Rectal smooth muscle tissue (tissue), 1 donor: ENCODE data around the gene EXOC4.

ENCODE experiments used
- H3K27ac ChIP-seq: one replicate; pipeline ENCODE4 v1.7.0; 2013; ENCODE audit warnings: low read depth, low read length, inconsistent platforms
- H3K27me3 ChIP-seq: one replicate; pipeline ENCODE4 v1.7.0; 2013; ENCODE audit warnings: low read length; ENCODE audit not compliant: control insufficient read depth, insufficient read depth
- H3K36me3 ChIP-seq: one replicate; pipeline ENCODE4 v1.7.0; 2013; ENCODE audit warnings: low read length; ENCODE audit not compliant: control insufficient read depth, insufficient read depth
- H3K4me1 ChIP-seq: one replicate; pipeline ENCODE4 v1.7.0; 2013; ENCODE audit warnings: low read length; ENCODE audit not compliant: control insufficient read depth, insufficient read depth
- H3K4me3 ChIP-seq: one replicate; pipeline ENCODE4 v1.7.0; 2013; ENCODE audit warnings: low read length
- H3K9ac ChIP-seq: one replicate; pipeline ENCODE4 v1.7.0; 2013; ENCODE audit warnings: low read length

Gene EXOC4

DNA sequence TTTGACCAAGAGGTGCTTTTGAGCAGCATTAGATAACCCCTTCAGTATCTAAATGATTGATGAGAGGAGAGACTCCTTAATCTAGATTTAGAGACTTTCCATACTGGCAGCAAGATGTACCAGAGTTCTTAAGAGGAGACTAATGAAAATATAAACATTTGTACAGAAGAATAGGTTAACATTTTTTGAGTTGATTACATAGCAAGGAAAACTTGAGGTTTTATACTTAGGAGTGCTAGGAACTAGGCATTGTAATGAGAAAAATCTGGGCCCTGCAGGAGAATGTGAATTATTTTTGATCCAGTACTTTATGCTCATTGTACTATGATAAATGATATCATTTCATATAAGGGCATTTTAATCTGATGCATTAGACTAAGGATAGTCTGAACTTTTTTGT, 261.7 kb downstream of the EXOC4 start:
- Histone ChIP-seq H3K9ac (no peak overlapping the region), H3K27ac (no peak overlapping the region), H3K27me3 (no peaks in the 10 kb centered on the region), H3K4me3 (no peak overlapping the region), H3K4me1 (no peaks in the 10 kb centered on the region), H3K36me3 (peaks cover 2% of the 10 kb centered on the region)

DNA sequence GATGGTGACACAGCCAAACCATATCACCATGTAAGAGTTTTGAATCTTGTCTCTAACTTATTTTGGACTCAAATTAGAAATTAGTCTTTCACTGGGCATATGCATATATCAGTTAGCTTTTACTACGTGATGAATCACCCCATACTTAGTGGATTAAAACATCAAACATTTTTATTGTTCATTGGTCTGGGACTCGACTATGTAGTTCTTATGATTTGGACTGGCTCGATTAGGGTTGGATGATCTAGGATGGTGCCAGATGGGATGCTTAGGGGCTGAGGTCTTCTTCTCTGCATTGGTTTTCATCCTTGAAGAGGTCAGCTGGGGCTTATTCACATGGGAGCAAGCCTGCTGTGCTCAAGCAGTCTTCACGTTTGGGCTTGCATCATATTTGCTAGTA, 264.9 kb downstream of the EXOC4 start:
- Histone ChIP-seq H3K27me3 (no peaks in the 10 kb centered on the region), H3K9ac (no peak overlapping the region), H3K4me3 (no peak overlapping the region), H3K4me1 (no peaks in the 10 kb centered on the region), H3K36me3 (peaks cover 2% of the 10 kb centered on the region), H3K27ac (no peak overlapping the region)

DNA sequence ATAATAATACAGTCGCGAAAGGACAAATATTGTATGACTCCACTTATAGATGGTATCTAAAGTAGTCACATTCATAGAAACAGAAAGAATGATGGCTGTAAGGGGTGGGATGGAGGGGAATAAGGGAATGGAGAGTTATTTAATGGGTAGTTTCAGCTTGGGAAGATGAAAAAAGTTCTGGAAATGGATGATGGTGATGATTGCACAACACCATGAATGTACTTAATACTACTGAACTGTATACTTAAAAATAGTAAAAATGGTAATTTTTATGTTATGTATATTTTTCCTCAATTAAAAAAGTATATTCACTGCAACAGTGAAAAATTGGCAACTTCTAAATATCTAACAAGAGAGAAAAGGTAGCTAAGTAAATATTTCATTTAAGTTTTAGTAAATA, 265.8 kb downstream of the EXOC4 start:
- H3K27me3 ChIP-seq, result no peaks in the 10 kb centered on the region
- no peak overlapping the region for H3K27ac ChIP-seq
- no peaks in the 10 kb centered on the region for H3K4me1 ChIP-seq
- no peak overlapping the region for H3K9ac ChIP-seq
- no peak overlapping the region for H3K4me3 ChIP-seq
- H3K36me3 ChIP-seq, result peaks cover 2% of the 10 kb centered on the region

DNA sequence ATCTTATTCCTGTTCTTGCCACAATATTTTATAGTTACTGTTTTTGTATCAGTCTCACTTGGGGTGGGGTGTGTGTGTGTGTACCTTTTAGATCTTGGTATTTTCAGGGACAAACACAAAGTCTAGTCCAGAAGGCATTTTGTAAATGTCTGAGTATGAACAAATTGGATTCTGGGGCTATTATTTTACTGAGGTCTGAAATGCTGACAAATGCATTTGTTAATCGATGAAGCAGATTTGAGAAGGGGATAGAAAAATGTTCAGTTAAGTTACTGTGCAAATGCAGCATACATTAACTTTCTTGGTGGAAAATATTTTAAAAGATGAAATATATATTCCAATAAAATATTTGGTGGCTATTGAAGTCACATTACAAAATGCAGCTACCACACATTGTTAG, 267.4 kb downstream of the EXOC4 start:
- Histone ChIP-seq H3K27me3 (no peaks in the 10 kb centered on the region), H3K4me1 (no peaks in the 10 kb centered on the region), H3K27ac (no peak overlapping the region), H3K36me3 (peaks cover 2% of the 10 kb centered on the region), H3K9ac (no peak overlapping the region), H3K4me3 (no peak overlapping the region)

DNA sequence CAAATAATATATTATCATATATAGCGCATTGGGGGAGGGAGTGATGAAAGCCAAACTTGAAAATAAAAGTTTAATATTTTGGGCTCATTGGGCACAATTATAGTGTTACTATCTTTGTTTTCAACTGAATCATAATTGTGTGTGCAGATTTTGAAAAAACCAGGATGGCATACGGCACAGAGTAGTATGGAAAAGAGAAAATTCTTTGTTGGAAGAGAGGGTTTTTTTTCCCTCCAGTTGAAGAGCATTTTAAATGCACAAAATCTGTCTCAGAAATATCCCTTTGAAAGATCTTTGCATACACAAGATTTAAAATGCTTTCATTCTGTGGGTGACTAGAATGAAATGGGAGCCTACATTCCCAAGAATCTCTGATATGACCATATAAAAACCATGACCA, 269.6 kb downstream of the EXOC4 start:
- Histone ChIP-seq H3K36me3 (no peaks in the 10 kb centered on the region), H3K4me3 (no peak overlapping the region), H3K4me1 (no peaks in the 10 kb centered on the region), H3K9ac (no peak overlapping the region), H3K27ac (no peak overlapping the region), H3K27me3 (no peaks in the 10 kb centered on the region)

DNA sequence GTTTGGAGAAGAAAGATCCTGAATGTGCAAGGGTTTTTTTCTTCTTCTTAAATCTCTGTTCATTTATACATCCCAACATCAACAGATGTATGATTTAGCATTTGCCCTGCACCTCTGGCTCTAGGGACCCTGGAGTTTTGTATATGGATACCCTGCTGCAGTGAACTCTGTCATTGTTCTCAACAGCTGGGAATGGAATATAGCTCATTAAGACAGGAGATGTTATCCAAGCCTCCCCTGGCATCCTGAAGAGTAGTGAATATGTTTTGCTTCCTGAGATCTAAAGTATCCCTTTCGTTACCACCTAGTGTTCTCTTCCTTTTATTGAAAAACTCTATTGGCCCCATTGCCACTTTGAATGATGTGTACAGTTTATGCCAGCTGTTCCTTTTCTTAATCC, 275.9 kb downstream of the EXOC4 start:
- Histone ChIP-seq H3K9ac (no peak overlapping the region), H3K27ac (no peak overlapping the region)

DNA sequence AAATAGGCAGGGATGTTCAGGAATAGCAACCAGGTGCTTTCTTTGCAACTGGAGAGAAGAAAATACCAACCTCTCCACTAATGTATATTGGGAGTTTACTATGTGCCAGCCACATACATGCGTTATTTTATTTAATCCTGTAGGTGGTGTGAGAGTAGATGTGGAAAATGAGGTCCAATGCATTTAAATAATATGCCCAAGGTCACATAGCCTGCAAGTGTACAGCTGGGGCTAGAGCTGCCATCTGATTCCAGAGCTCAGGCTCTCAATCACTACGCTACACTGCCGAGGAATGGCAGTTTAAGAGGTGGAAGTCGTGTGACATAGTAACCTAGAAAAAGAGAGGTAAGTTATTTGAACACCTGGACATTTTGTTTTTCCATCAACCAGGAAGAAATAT, 277.0 kb downstream of the EXOC4 start:
- Histone ChIP-seq H3K27me3 (no peaks in the 10 kb centered on the region), H3K4me1 (no peaks in the 10 kb centered on the region), H3K4me3 (no peak overlapping the region), H3K9ac (no peak overlapping the region), H3K27ac (no peak overlapping the region), H3K36me3 (no peaks in the 10 kb centered on the region)

More for the DNA sequence above, 275.9 kb downstream of the EXOC4 start:
- H3K36me3 ChIP-seq, result no peaks in the 10 kb centered on the region
- no peak overlapping the region for H3K4me3 ChIP-seq
- H3K27me3 ChIP-seq, result no peaks in the 10 kb centered on the region
- H3K4me1 ChIP-seq, result no peaks in the 10 kb centered on the region

DNA sequence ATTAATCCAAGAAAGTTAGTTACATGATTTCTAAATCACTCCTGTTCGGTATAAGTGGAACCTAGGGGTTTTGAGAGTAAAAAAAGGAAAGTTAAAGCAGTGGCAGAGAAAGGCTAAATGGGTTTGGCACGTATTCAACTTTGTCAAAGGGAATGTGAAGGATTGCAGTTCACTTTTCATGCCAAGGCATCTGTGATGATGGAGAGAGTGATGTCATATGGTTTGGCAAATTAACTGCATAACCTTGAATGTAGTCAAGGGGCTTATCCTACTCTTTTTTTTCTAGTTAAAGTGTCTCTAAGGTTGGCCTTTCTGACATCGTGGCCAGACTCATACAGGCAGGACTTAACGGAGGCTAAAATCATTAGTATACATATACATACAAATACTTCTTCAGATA, 277.8 kb downstream of the EXOC4 start:
- no peaks in the 10 kb centered on the region for H3K36me3 ChIP-seq
- no peaks in the 10 kb centered on the region for H3K4me1 ChIP-seq
- H3K27ac ChIP-seq, result no peak overlapping the region
- H3K27me3 ChIP-seq, result no peaks in the 10 kb centered on the region
- no peak overlapping the region for H3K9ac ChIP-seq
- H3K4me3 ChIP-seq, result no peak overlapping the region

DNA sequence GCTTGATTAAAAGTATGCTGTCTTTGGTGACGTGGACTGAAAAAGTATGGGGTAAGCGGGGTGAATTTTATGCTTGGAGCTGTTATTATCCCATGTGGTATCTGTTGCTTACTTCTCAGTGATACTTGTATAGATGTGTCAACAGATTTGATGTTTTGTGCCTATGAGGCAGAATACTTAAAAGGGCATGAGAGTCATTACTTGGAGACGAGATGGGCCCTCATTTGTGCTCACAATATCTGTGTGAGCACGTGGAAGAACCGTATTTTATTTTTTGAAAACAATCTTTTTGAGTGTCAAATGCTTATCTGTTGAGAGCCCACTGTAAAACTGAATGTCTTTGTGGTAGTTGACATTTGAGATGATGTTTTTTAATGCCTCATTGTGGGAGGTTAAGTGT, 281.9 kb downstream of the EXOC4 start:
- no peaks in the 10 kb centered on the region for H3K36me3 ChIP-seq
- H3K4me1 ChIP-seq, result no peaks in the 10 kb centered on the region
- no peak overlapping the region for H3K4me3 ChIP-seq
- H3K27me3 ChIP-seq, result no peaks in the 10 kb centered on the region
- no peak overlapping the region for H3K9ac ChIP-seq
- H3K27ac ChIP-seq, result no peak overlapping the region

DNA sequence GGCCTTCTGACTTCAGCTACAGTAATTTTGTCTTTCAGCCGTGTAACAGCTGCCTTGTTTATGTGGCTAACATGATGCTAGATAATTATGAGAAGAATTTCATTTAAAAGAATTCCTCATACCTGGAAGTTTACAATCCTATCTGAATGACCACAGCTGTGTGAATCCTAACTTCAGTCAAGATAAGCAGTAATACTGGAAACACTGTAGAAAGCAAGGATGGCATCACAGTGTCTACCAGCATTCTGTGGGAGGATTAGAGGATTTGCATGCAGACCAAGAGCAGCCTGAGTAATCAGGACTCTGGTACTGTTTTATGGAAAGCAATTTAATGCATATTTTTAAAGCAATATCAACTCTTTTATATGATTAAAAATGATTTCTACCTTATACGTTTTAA, 282.4 kb downstream of the EXOC4 start:
- Histone ChIP-seq H3K4me3 (no peak overlapping the region), H3K9ac (no peak overlapping the region), H3K4me1 (no peaks in the 10 kb centered on the region), H3K27me3 (no peaks in the 10 kb centered on the region), H3K36me3 (no peaks in the 10 kb centered on the region), H3K27ac (no peak overlapping the region)

DNA sequence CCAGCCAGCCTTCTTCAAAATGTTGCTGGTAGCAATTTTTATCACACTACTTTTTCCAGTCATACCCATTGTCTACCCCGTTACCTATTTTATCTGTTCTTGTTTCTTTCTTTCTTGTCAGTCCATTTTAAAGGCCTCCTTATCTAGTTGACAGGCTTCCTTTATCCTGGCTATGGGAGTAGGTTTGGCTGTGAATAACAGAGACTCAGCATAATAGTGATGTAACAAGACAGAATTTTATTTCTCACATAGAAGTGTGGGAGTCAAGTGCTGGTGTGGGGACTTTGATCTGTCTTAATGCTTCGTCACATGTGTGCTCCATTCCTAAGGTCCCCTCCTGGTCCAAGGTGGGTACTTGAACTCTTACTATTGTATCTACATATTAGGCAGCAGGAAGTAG, 283.6 kb downstream of the EXOC4 start:
- no peak overlapping the region for H3K9ac ChIP-seq
- no peaks in the 10 kb centered on the region for H3K27me3 ChIP-seq
- H3K4me3 ChIP-seq, result no peak overlapping the region
- H3K27ac ChIP-seq, result no peak overlapping the region
- no peaks in the 10 kb centered on the region for H3K36me3 ChIP-seq
- H3K4me1 ChIP-seq, result no peaks in the 10 kb centered on the region

DNA sequence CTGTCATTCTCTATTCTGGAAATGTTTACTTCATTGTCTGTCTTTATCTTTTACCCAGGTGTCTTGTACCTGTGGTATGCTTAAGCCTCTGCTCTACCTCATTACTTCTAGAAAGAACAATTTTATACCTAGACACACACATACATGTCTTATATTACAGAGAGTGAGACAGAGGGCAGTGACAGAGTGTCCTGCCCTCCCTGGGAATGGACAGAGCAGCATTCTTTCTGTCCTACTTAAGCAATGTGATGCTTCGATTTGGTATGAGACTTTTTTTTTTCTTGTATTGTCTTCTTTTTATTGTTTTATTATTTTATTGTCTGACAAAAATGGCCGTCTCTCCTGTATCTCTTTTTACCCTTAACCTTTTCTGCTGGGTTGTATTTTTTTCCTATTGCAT, 286.1 kb downstream of the EXOC4 start:
- Histone ChIP-seq H3K36me3 (no peaks in the 10 kb centered on the region), H3K27ac (no peak overlapping the region), H3K4me1 (no peaks in the 10 kb centered on the region), H3K9ac (no peak overlapping the region), H3K4me3 (no peak overlapping the region), H3K27me3 (no peaks in the 10 kb centered on the region)

DNA sequence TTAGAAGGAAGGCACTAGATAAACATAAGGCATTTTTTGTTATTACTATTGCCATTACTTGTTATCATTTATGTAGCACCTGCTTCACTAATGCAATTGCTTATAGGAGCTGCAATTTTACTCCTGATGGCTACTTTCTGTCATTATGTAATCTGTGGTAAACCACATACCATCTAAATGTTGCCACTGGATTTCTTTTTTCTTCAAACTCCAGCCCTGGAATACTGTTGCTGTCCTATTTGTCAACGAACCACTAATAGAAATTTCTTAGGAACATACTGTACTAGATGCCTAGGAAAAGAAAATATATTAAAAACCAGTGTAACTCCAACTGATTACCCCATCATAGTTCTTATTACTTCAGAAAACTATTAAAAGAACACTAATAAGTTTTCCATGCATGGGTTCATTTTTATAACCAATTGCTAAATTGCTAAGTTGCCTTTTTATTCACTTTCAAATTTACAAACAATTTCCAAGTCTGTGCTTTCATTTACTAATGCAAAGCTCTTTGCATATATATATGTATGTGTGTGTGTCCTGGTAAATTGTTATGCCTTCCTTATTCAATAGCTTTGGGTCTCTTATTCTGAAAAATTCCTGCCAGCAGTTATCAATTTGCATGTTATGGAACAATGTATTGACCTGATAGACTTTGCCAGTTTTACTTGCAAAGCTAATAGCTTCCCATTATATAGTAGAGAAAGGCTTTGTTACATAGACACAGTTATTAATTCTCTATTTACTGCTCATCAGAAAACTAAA, 287.4 kb downstream of the EXOC4 start:
- H3K4me3 ChIP-seq, result no peak overlapping the region
- no peak overlapping the region for H3K27ac ChIP-seq
- no peaks in the 10 kb centered on the region for H3K27me3 ChIP-seq
- H3K9ac ChIP-seq, result no peak overlapping the region
- no peaks in the 10 kb centered on the region for H3K4me1 ChIP-seq
- no peaks in the 10 kb centered on the region for H3K36me3 ChIP-seq
